ENCODE measurements around the gene ZCCHC4. TPM values are rescaled to one million over a fixed set of nuclear protein-coding genes. Genes with fewer than 3 reads are reported as not detected.

The ZCCHC4 gene
- total RNA-seq, 1 donor from 2014 or later: 4.6 TPM

DNA sequence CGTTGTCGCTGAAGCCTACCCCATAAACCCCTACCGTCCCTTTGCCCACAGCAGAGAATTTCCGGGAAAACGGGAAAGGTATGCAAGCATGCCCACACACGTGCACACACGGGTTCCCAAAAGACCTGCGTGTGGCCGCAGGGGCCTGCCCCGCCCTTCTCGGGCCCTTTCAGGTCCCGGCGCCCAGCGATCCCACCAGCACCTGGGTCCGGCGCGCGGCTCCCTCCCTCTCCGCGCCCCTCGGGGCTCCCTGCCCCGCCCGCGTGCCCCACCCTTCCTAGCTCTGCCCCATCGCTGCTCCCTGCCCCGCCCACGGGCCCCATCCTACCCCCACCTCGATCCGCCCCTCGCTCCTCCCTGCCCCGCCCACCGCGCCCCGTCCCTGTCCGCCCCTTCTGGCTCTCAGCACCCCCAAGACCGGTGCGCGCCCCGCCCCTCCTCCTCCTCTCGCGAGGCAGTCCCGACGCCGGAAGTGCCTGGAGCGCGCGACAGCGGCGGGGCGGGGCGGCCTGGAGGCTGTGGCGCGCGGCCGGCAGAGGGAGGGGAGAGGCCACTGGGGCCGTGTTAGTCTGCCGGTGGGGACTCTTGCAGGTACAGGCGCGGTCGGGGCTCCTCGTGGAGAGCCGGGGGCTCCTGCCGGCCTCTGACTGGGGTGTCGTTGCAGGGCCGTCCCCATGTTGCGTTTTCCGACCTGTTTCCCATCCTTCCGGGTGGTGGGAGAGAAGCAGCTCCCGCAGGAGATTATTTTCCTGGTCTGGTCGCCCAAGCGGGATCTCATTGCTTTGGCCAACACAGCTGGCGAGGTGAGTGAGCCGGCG lies 64.4 kb downstream of the ZCCHC4 start, which contains the start of gene ANAPC4:
TSS of gene ANAPC4 (plus strand) at position 510 of the 818 bp plus-strand sequence. CDS start at position 675, 165 bp downstream.
- DNase-seq (ENCODE audit: low read depth in 2 of 2): peak; percentile 63 to 89

DNA sequence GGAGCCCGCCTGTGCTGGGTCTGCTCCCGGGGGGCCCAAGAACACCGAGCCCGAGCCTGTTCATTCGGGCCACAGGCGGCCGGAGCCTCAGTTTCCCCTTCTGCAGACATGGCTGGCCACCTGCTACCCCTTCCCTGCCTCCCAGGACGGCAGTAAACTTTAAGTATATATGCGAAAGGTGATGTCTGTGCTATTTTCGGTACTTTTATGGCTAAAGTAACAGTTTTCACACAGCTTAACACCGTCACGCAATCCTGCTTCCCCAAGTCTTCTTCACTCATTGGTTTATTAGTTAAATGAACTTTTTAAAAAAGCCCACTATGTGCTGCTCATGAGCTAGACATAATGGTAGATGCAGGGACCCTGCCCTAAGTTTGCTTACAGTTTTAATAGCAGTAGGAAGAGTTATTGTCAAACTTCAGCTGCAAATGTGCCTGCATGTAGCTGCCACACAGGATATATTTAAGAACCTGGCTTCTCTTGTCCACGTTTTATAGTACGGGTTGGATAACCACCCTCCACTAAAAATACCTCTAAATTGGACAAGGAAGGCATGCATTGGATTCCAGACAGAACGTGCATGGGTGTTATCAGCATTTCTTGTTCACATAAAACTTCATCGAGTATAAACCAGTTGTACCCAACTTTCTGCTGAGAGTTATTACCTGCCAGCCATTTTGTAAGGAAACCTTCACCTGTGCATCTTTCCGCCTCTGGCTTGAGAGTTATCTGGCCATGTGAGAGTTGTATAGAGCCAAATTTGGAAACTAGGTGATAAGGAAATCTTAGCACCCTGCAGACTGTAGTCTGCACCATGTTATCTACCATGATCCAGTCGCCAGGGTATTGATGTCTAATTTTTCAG lies 65.2 kb downstream of the ZCCHC4 start:
- DNase-seq (ENCODE audit: low read depth in 2 of 2): no peak

GRCh38 chr4:25378437-25378743 lies 65.8 kb downstream of the ZCCHC4 start:
- DNase-seq (ENCODE audit: low read depth in 2 of 2): no peak

DNA sequence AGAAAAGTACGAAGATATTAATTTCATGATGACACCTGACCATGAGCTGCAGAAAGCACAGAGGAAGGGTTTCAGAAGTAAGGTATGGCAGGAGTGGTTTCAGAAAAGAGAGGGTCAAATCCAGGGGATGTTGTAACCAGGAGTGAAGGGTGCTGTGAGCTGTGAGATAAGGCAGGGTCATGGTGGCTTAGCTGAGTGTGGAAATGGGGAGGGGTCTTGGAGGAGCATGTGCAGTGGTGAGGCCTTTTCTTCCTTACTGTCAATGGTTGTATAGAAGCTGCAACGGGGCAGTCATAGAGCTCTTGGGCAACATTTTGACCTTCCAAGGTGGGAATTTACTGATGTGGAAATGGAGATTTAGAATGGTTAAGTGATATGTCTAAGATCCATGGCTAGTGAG lies 67.0 kb downstream of the ZCCHC4 start:
- DNase-seq (ENCODE audit: low read depth in 2 of 2): no peak

GRCh38 chr4:25383647-25384046 lies 71.1 kb downstream of the ZCCHC4 start:
- DNase-seq (ENCODE audit: low read depth in 2 of 2): no peak

GRCh38 chr4:25386926-25387325 lies 74.4 kb downstream of the ZCCHC4 start:
- no peak for DNase-seq (ENCODE audit: low read depth in 2 of 2)

- DNase-seq (ENCODE audit: low read depth in 2 of 2): no peak
Measured at GRCh38 chr4:25397305-25397704, 84.7 kb downstream of the ZCCHC4 start.

- DNase-seq (ENCODE audit: low read depth in 2 of 2): no peak
Measured at GRCh38 chr4:25399510-25399909, 86.9 kb downstream of the ZCCHC4 start.

- no peak for DNase-seq (ENCODE audit: low read depth in 2 of 2)
Measured at GRCh38 chr4:25401066-25401465, 88.5 kb downstream of the ZCCHC4 start.

GRCh38 chr4:25402521-25402920 lies 89.9 kb downstream of the ZCCHC4 start:
- no peak for DNase-seq (ENCODE audit: low read depth in 2 of 2)

- no peak for DNase-seq (ENCODE audit: low read depth in 2 of 2)
Measured at GRCh38 chr4:25403699-25404098, 91.1 kb downstream of the ZCCHC4 start.

- DNase-seq (ENCODE audit: low read depth in 2 of 2): no peak
Measured at GRCh38 chr4:25405453-25405852, 92.9 kb downstream of the ZCCHC4 start.

DNA sequence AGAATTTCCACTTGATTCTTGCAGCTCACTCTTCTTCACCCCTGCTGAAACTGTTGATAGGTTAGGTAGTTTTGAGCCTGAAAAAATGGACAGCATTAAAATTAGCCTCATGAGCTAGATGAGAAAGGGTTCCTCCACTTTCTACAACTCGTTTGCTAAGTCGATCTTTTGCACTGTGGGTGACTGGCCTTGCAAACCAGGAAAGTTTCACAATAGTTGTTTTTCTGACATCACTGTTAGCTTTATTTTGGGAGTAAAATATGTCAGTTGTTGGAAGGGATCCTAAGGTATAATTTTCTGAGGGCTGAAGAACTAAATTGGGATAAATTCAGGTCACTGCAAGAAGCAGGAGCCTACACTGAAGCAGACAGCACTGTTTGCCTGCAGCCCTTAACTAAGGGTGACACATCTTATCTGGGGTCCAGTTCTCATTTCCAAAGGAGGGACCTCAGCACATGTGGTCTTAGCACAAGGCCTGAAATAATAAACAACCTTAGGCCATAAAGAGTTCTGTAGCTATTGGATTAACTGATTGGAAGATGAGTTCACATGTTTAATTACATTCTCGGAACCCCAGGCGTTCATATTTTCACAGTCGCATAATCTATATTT lies 93.6 kb downstream of the ZCCHC4 start:
- DNase-seq (ENCODE audit: low read depth in 2 of 2): no peak

GRCh38 chr4:25410820-25411529 lies 98.4 kb downstream of the ZCCHC4 start:
- DNase-seq (ENCODE audit: low read depth in 2 of 2): no peak

GRCh38 chr4:25413261-25413660 lies 100.7 kb downstream of the ZCCHC4 start:
- DNase-seq (ENCODE audit: low read depth in 2 of 2): no peak

DNA sequence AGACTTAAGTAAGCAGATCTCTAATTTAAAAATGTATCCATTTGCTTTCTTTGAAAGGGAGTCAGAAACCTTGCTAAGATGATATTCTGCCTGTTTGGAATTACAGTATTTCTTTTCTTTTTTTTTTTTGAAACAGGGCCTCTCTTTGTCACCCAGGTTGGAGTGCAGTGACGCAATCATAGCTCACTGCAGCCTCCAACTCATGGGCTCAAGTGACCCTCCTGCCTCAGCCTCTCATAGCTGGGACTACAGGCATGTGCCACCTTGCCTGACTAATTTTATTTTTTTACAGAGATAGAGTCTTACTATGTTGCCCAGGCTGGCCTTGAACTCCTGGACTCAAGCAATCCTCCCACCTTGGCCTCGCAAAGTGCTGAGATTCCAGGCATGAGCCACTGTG lies 104.4 kb downstream of the ZCCHC4 start:
- no peak for DNase-seq (ENCODE audit: low read depth in 2 of 2)

Other genes with a start within 250 kb of the ZCCHC4 start
- 6.1 and 6.7 TPM in 2 replicates for gene SEPSECS, start 152.3 kb upstream of the ZCCHC4 start, total RNA-seq
- 19.7 and 24.4 TPM in 2 replicates for gene PI4K2B, start 78.7 kb upstream of the ZCCHC4 start, total RNA-seq
- gene ANAPC4, start 64.5 kb downstream of the ZCCHC4 start, total RNA-seq: 19.3 and 21.4 TPM in 2 replicates